GM10248 (cell line): ENCODE data around the gene MYH6.
"Not testable (repeated sequence)": the region's sequence is repeated elsewhere in the genome, so short reads cannot be mapped to it uniquely, and the experiment has no call there.

Source experiments
- CTCF ChIA-PET: fragments of 300-600 bp; sonication (Branson Sonifier 250); formaldehyde crosslinking; extraction: SDS; loops from one replicate; lab custom pipeline; 2021; ENCODE audit warnings: antibody characterized with exemption; lab: Yijun Ruan, JAX
- POLR2A ChIA-PET: fragments of 350-650 bp; sonication (Branson Sonifier 250); formaldehyde crosslinking; extraction: SDS; loops from one replicate; lab custom pipeline; 2020; ENCODE audit warnings: antibody characterized with exemption; lab: Yijun Ruan, JAX
- DNase-seq: peaks from one replicate; pipeline ENCODE4 v3.0.0; 2012; ENCODE audit errors: extremely low spot score
- TF ChIP-seq, protein P1 (sequence below): IDR thresholded peaks from 2 replicates; pipeline ENCODE4 v1.5.1; 2012; ENCODE audit warnings: mild to moderate bottlenecking, low read depth; ENCODE audit errors: extremely low read depth, missing control alignments, control extremely low read depth

MYH6 gene

DNA sequence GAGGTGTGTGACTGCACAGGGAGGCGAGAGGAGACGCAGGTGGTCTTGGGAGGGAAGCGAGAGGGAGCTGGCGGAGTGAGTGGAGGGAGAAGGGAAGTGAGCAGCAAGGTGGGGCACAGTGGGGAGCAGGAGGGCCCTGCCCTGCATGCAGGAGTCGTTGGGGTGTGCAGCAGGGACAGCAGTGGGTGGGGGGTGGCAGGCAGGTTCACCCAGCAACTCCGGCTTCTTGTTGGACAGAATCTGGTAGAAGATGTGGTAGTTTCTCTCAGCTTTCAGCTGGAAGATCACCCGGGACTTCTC is 5.0 kb downstream of the MYH6 start:
- ChIA-PET CTCF (interaction anchor here (1.2 to 2.4 kb wide), 2 partner anchors 13 to 23 kb away, joined by 3 to 8 read pairs; no protein-coding TSS in a partner anchor), POLR2A (no interaction called here)
- TF ChIP-seq, protein P1, sequence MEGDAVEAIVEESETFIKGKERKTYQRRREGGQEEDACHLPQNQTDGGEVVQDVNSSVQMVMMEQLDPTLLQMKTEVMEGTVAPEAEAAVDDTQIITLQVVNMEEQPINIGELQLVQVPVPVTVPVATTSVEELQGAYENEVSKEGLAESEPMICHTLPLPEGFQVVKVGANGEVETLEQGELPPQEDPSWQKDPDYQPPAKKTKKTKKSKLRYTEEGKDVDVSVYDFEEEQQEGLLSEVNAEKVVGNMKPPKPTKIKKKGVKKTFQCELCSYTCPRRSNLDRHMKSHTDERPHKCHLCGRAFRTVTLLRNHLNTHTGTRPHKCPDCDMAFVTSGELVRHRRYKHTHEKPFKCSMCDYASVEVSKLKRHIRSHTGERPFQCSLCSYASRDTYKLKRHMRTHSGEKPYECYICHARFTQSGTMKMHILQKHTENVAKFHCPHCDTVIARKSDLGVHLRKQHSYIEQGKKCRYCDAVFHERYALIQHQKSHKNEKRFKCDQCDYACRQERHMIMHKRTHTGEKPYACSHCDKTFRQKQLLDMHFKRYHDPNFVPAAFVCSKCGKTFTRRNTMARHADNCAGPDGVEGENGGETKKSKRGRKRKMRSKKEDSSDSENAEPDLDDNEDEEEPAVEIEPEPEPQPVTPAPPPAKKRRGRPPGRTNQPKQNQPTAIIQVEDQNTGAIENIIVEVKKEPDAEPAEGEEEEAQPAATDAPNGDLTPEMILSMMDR = no peak
- DNase-seq = no peak

DNA sequence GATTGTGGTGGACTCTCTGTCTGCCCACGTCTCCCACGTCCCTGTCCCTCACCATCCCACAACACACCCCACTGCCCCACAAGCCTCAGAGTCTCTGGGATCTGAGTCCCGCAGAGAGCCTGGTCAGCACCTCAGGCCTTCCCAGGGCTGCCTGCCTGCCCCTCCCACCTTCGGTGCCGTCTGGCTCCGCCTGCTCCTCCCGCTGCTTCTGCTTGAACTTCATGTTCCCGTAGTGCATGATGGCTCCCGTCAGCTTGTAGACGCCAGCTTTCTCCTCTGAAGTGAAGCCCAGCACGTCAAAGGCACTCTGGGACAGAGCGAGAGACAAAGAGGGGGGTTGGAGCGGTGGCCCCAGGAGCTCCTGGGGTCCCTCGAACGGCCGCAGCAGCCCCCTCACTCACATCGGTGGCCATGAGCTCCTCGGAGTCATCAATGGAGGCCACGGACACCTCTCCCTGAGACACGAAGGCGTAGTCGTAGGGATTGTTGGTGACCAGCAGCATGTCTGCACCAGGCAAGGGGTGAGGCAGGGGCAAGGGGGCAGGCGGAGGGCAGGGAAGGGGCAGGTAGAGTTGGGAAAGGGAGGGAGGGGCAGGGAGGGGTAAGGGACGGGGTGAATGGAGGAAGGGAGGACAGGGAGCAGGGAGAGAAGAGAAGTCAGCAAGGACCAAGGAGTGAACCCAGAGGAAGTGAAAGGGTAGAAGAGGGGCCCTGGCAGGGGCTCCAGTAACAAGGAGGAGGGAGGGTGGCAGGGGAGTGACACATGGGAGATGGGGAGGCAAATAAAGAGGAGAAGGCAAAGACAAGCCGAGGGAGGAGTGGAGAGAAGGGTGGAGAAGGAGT is 5.6 kb downstream of the MYH6 start:
- CTCF ChIA-PET = interaction anchor here (1.2 to 2.4 kb wide), 3 partner anchors 14 to 33 kb away, joined by 3 to 8 read pairs (median 3); no protein-coding TSS in a partner anchor
- TF ChIP-seq, protein P1 = no peak
- DNase-seq = no peak
- POLR2A ChIA-PET = no interaction called here

DNA sequence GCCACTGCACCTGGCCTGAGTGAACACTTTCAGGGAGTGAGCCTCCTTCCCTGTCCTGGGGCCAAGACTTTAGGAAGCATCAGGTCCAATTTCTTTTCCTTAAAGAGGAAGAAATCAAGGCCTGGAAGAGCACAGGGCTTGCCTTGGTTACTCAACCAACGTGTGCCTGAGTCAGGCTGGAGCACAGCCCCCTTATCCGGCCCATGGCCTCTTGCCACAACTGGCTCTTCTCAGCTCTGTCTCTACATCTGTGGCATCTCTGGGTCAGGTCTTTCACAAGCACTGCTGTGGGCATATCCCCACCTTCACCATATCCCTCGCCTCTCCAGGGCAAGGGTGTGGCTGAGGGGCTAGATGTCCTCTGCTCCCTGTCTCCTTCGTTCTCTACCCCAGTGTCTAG is 6.8 kb downstream of the MYH6 start:
- POLR2A ChIA-PET = no interaction called here
- DNase-seq = no peak
- CTCF ChIA-PET = interaction anchor here (0.8 to 2.4 kb wide), 3 partner anchors 9 to 32 kb away, joined by 3 to 8 read pairs (median 3); no protein-coding TSS in a partner anchor
- TF ChIP-seq, protein P1 = no peak

DNA sequence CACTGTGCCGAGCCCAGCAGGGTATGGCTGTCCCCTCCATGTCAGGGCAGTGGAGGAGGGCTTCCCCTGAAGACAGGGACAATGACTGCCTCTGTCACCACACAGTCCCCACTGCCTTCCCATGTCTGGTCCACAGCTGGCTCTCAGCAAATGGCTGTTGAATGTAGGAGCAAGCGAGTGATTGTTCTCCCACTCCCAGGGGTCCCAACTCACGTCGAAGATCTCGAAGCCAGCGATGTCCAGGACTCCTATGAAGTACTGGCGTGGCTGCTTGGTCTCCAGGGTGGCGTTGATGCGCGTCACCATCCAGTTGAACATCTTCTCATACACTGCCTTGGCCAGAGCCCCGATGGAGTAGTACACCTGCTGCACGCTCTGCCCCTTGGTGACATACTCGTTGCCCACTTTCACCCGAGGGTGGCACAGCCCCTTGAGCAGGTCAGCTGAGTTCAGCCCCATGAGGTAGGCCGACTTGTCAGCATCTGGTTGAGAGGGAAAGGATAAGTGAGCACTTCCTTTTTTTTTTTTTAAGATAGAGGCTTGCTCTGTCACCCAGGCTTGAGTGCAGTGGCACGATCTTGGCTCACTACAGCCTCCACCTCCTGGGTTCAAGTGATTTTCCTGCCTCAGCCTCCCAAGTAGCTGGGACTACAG is 7.5 kb downstream of the MYH6 start:
- CTCF ChIA-PET = interaction anchor here (1.4 to 2.4 kb wide), 2 partner anchors 20 to 31 kb away, joined by 3 to 8 read pairs; no protein-coding TSS in a partner anchor
- DNase-seq, POLR2A ChIA-PET: not testable (repeated sequence)

DNA sequence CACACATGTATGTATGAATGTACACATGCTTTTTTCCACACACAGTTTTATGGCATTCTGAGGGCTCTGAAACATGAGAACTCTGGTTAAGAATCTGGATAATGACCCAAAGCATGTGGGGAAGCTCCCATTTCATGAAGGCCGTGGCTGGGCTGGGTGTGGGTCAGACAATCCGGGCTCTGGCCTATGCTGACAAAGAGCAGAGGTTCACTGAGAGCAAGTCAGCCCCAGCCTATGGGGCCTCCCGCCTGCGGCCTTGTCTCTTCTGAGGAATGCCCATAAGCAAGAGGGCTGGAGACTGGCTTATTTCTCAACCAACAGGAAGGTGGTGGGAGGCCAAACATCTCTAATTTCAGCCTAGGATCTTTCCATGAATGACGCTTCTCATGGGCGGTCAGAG is 8.5 kb downstream of the MYH6 start:
- DNase-seq = no peak
- ChIA-PET POLR2A (no interaction called here), CTCF (no interaction called here)
- TF ChIP-seq, protein P1 = no peak

DNA sequence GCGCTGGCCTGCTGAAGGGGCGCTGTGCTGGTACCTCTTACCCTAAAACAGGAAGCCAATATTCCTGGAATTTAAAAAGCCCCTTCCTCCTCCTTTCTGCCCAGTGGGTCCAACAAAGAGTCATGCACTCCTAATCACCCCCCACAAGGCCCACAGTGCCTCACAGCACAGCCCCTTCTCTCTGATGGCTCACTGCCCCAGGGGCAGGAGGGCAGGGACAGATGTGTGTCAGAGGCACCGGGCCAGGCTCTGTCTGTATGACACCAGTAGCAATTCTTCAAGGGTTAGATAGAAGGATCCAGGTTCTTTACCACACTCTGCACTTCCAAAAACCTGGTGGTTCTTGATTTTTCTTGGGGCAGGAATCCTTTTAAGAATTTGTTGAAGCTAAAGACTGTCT is 8.9 kb downstream of the MYH6 start:
- TF ChIP-seq, protein P1 = no peak
- ChIA-PET CTCF (no interaction called here), POLR2A (no interaction called here)
- DNase-seq = no peak

DNA sequence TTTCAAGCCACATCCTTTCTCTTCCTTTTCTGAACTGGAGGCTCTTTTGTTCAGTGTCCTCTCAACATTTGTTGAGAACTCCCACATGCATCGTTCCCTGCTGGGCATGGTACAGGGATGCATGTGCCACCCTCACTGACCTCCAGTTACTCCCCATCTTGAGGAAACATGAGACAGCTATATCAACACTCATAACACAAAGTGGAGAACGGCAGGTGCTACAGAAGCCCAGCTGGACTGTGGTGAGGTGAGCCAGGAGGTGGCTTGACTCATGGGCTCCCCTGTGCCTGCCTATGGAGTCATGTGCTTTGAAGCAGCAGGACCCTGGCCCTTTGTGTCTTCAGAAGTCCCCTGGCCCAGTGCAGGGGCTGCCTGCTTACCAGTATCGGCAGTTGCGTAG is 9.7 kb downstream of the MYH6 start:
- POLR2A ChIA-PET = no interaction called here
- CTCF ChIA-PET = interaction anchor here (0.6 kb wide), 1 partner anchor 11 kb away, joined by 3 read pairs; no protein-coding TSS in a partner anchor
- TF ChIP-seq, protein P1 = no peak
- no peak for DNase-seq
